GM21367 (cell line): ENCODE data around the gene SPIRE2.
"Not testable (repeated sequence)": the region's sequence is repeated elsewhere in the genome, so short reads cannot be mapped to it uniquely, and the experiment has no call there.

ENCODE experiments used
- ATAC-seq: cut with Tn5 transposase; IDR thresholded peaks from one replicate; pipeline ENCODE4 v1.9.1; 2021; ENCODE audit not compliant: unreplicated experiment

The SPIRE2 gene

DNA sequence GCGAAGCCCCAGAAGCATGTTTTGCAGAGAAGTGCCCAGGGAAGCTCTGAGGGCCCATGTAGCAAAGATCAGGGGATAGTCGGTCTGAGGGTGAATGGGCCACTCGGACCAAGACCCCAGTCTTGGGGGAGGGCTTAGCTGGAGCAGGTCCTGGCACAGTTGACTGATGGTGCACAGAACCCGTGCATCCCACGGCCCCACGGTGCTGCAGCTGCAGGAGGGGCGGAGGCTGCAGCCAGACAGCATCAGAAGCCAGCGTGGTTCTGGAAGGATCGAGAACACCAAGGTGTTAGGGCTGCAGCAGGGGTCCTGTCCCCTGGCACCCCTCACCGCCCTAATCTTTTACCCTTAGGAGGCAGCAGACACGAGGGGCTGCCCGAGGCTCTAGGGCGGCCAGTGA lies 83.9 kb downstream of the SPIRE2 start:
- no peak for ATAC-seq

DNA sequence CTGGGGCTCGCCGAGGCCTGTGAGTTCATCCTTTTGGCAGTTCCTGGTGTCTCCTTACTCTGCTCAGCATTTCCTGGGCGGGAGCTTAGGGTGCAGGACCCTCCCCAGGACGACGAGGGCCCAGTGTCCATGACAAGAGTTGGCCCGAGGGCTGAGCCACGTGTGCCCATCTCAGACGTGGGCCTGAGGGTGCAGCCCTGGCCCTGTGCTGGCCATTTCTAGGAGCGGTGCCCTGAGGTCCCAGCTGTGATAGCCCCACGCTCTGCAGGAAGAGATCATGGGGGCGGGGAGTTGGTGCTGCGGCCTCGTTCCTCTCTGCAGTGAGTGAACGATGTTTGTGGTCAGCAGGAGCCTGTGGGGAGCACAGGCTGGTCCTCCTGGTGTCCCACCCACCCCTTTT lies 84.4 kb downstream of the SPIRE2 start:
- ATAC-seq, result no peak

DNA sequence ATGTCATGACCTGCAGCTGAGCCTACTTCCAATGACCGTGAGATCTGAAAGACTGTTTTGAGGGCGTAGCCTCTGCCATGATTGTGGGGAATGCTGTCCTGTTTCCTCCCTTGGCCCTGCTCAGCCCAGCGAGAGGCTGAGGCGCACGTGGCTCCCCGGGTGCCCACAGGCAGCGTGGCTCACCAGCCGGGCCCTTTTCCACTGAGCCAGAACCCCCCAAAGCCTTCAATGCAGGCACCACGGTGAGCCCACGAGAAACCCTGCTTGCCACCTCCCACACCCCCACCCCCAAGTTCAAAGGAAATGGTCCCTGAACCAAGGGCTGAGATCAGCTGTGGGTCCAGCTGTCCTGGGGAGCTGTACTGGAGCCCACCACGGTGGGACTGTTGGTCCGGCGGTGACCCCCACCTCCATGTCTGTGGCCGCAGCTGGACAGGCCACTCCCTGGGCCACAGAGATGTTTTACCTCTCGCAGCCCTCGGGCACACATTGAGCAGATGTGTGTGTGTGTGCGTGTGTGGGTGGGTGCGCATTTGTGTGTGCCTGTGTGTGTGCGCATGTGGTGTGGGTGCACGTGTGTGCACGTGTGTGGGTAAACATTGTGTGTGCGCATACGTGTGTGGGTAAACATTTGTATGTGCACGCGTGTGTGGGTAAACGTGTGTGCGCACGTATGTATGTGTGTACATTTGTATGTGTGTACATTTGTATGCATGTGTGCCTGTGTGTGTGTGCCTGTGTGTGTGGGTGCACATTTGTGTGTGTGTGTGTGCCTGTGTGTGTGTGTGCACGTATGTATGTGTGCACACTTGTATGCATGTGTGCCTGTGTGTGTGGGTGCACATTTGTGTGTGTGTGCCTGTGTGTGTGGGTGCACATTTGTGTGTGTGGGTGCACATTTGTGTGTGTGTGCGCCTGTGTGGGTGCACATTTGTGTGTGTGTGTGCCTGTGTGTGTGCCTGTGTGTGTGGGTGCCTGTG lies 85.4 kb downstream of the SPIRE2 start:
- ATAC-seq, result no peak

DNA sequence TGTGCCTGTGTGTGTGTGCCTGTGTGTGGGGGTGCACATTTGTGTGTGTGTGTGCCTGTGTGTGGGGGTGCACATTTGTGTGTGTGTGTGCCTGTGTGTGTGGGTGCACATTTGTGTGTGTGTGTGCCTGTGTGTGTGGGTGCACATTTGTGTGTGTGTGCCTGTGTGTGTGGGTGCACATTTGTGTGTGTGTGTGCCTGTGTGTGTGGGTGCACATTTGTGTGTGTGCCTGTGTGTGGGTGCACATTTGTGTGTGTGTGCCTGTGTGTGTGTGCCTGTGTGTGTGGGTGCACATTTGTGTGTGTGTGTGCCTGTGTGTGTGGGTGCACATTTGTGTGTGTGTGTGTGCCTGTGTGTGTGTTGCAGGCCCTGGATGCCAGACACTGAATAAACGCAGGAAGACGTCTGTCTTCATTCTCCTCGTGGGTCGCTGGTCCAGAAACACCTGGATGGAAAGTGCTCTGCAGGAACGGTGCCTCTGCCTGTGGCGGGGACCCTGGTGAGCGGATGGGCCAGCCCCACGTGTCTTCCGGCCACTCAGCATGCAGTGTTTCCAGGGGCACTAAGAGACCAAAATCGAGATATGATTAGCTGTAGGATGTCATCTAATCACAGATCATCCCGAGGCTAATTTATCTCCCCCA lies 86.5 kb downstream of the SPIRE2 start:
- not testable (repeated sequence) for ATAC-seq

DNA sequence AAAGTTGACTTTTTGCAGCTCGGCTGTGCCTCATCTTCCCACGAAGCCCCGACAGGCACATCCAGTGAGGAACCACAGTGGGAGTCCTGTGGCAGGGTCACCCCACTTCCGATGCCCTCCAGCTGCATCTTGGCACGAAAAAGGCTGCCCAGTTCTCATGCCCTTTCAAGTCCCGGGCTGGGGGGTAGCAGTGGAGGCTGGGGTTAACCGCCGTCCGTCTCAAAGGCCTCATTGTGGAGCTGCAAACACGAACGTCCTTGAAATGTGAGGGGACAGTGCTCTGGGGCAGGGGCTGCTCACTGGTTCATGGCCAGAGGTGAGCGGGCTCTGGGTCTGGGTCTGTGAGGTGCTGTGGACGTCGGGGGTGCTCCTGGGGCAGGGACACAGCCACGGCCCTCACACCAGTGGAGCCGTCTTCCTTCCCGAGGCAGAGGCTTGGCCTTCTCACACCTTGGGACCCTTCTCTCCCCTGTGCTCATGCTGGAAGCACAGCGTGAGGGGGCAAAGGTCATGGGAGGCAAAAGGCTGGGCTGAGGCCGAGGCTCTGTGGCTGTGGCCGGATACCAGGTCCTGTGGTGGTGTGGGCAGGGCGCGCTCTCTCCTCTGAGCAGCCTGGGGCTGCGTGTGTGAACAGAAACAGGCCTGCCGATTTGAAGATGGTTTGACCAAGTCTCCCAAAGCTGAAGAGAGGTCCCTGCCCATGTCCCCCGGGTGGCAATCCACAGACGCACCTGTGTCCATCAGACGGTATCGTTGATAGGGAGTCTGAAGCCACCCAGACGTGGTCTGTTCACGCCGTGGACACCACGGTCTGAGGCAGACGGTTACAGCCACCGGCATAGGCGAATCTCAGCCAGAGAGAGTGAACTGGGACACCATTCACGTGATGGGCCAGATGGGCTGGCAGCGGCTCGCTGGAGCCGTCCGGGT lies 87.3 kb downstream of the SPIRE2 start:
- ATAC-seq, result no peak

DNA sequence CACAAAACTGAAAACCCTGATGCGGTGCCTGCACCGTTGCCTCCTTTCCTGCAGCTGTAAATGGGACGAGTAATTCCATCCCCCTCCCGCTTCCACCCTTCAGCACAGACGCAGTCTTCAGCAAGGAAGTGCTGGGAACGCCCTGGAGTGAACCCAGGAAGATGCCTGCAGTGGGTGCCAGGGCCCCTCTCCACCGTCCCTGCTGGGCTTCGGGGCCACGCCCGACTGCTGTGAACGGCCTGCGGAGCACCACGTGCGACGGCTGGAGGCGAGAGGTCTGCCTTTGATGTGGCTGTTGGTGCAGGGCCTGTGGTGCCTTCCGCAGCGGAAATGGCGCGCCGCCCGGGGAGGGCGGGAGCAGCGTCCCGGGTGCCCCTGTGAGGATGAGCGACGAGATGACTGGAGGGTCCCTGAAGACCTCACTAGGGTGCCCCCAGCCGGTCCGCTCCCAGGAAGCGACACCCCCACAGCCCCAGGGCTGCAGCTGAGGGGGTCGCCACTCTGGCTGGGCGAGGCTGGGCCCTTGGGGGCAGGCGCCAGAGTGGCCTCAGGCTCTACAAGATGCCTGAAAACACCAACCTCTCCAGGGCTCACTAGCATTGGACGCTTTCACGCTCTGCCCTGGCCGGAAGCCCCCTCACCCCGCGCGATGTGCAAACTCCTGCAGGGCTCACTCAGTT lies 89.6 kb downstream of the SPIRE2 start:
- peak; percentile 67 for ATAC-seq

DNA sequence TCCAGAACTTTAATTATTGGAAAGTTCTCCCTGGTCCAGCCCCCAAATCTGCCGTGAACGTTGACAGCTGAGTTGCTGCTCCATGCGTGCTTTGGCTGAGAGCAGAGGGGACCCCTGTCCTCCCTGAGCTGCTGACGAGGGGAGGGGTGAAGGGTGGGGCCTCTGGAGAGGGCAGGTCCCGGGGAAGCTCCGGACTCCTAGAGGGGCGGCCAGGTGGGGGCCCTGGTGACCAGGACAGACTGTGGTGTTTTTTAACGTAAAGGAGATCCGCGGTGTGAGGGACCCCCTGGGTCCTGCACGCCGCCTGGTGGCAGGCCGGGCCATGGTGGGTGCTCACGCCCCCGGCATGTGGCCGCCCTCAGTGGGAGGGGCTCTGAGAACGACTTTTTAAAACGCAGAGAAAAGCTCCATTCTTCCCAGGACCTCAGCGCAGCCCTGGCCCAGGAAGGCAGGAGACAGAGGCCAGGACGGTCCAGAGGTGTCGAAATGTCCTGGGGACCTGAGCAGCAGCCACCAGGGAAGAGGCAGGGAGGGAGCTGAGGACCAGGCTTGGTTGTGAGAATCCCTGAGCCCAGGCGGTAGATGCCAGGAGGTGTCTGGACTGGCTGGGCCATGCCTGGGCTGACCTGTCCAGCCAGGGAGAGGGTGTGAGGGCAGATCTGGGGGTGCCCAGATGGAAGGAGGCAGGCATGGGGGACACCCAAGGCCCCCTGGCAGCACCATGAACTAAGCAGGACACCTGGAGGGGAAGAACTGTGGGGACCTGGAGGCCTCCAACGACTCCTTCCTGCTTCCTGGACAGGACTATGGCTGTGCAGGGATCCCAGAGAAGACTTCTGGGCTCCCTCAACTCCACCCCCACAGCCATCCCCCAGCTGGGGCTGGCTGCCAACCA lies 90.4 kb downstream of the SPIRE2 start, which contains the start of gene MC1R:
MC1R (plus strand) TSS at position 410 of the 895 bp plus-strand sequence; CDS start at position 807, 397 bp downstream.
- no peak for ATAC-seq

DNA sequence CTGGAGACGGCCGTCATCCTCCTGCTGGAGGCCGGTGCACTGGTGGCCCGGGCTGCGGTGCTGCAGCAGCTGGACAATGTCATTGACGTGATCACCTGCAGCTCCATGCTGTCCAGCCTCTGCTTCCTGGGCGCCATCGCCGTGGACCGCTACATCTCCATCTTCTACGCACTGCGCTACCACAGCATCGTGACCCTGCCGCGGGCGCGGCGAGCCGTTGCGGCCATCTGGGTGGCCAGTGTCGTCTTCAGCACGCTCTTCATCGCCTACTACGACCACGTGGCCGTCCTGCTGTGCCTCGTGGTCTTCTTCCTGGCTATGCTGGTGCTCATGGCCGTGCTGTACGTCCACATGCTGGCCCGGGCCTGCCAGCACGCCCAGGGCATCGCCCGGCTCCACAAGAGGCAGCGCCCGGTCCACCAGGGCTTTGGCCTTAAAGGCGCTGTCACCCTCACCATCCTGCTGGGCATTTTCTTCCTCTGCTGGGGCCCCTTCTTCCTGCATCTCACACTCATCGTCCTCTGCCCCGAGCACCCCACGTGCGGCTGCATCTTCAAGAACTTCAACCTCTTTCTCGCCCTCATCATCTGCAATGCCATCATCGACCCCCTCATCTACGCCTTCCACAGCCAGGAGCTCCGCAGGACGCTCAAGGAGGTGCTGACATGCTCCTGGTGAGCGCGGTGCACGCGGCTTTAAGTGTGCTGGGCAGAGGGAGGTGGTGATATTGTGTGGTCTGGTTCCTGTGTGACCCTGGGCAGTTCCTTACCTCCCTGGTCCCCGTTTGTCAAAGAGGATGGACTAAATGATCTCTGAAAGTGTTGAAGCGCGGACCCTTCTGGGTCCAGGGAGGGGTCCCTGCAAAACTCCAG lies 91.5 kb downstream of the SPIRE2 start:
- ATAC-seq, result no peak

DNA sequence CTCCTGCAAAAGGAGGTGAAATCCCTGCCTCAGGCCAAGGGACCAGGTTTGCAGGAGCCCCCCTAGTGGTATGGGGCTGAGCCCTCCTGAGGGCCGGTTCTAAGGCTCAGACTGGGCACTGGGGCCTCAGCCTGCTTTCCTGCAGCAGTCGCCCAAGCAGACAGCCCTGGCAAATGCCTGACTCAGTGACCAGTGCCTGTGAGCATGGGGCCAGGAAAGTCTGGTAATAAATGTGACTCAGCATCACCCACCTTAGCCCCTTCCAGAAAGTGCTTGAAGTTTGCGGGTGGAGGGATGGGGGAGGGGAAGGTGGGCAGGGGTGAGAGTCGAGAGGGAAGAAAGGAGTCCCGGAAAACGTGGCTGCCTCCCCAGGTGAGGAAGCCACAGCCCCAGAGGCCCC lies 92.4 kb downstream of the SPIRE2 start:
- ATAC-seq, result no peak
